Stimulated activated CD8-positive, alpha-beta memory T cell treated with anti-CD3 and anti-CD28 coated beads, Interleukin-7, amount 100 ng/mL, for 48 hours (primary cell): ENCODE measurements around the gene BAIAP2.

ENCODE experiments used
- DNase-seq, 2 donors: peaks; one replicate each; pipeline ENCODE4 v3.0.0-alpha.2; 2020; ENCODE audit warnings: low read depth in 1 of 2; ENCODE audit errors: extremely low read depth in 1 of 2

BAIAP2 gene

DNA sequence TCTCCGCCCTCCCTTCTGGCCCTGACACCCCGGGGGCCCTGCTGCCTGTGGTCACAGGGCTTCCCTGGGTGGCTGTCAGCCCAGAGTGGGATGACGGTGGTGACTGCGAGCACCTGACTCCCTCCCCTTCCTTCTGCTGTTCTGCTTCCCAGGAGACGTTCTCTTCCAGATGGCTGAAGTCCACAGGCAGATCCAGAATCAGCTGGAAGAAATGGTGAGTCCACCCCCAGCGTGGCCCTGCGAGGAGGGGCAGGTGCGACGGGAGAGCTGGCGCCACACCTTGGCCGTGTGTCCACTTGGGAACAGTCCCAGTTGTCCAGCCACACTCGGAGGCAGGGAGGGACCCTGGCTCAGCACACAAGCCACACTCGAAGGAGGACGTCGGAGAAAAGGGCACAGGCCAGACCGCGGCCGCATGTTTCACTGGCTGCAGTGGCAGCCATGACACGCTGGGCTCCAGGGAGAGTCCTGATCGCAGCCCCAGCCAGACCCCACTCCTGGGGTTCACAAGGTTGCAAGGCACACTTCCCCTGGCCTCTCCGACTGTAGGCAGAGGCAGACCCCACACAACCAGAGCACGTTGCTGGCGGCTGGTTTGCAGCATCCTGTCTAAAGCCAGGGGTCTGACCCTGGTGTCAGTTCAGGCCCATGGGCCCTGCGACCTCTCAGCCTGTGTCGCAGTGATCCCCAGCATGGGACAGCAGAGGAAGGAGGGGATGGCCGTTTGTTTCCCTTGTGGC lies 49.9 kb downstream of the BAIAP2 start:
- no peak for DNase-seq

DNA sequence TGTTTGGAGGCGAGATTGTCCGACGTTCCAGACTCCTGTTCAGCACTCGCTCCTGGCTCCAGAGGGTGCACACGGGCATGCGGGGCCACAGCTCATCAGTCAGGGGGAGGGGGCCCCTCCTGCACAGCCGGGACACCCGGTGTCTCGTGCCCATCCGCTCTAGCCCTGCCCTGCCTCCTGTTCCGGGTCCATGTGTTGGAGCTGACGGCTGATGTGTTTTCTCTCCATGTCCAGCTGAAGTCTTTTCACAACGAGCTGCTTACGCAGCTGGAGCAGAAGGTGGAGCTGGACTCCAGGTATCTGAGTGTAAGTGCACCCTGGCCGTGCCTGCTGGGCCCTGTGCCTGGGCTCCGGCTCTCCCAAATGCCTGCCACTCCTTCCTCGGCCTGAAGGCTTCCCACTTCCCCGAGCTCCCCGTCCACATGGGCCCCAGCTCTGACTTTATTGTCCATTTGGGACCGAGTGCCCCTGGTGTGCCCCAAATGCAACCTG lies 50.5 kb downstream of the BAIAP2 start:
- no peak for DNase-seq

DNA sequence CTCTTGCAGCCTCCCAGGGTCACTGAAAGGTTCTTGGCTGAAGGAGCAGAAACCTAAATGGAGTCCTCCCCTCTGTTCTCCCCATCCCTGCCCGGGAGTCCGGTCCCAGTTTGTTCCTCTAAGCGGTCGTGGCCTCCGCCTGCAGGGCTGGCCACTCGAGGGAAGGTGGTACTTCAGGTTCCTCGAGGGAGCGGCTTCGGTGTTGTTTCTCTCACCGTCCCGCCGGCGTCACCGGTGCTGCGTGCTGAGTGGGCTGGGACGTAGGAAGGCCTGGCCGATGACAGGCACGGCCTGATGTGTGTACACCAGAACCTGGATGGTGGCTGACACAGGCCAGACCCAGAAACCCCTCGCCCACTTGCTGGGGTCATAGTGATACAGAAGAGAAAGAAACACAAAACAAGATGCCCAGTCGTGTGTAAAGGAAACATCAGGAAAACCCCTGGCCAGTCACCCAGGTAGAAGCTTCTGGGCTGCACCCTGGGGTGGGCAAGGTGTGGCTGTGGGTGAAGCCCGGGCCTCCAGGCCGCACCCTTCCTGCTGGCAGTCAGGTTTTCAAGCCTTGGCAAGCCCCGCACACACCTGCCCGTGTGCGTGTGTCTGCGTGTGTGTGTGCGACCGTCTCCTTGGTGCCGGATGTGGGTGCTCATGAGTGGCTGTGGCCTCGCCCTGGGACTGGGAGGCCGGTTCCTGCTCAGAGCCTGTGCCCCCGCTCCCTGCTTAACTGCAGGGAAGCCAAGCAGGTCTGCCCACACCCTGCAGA lies 52.0 kb downstream of the BAIAP2 start:
- DNase-seq: no peak

DNA sequence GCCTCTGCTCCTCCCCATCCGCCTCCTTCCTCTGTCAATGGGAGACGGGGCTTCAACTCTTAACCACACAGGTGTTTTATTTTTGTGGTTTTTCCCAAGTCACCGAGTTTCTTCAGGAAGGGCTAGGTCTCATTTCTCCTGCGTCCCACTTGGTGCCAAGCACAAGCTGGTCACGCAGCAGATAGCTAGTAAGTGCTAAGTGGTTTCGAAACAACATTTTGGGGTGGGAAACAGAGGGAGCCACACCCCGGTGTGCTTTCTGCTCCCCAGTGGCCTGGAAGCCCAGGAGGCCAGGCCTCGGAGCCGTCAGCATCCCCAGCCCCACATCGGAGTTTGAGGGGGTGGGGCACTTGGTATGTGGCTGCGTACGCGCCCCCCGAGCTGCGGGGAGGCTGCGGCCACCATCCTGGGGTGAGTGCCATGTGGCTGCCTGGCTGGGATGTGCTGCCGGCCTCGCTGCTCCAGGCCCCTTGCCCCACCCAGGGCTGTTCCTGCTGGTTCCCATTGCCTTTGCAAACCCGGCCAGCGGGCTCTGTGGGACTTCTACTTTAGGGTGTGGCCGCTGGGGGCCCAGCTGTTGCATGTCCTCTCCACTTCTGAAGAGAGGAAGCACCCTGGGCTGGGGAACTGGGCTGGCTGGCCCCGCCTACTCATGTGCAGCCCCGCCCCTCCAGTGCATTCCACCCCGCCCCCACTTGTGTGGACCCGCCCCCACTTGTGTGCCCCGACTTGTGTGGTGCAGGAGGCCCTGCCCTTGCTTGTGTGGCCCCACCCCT lies 55.6 kb downstream of the BAIAP2 start:
- peak in 1 of 2 donors; percentile 11 for DNase-seq

DNA sequence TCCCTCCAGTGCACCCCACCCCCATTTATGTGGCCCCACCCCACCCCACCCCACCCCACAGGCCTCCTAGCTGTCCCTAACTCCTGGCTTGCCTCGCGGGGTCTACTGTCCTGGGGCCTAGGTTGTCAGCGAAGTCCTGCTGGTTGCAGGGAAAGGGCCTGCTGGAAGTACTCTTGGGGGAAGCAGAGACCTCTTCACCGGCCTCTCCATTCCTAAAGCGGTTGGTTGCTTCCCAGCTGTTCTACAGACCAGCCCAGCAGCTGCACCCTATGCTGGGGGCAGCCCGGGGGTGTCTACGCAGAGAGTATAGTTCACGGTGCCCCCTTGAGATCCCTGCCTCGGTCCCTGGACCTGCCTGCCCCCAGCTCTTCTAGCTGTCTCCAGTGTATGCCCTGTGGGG lies 56.2 kb downstream of the BAIAP2 start:
- no peak for DNase-seq

DNA sequence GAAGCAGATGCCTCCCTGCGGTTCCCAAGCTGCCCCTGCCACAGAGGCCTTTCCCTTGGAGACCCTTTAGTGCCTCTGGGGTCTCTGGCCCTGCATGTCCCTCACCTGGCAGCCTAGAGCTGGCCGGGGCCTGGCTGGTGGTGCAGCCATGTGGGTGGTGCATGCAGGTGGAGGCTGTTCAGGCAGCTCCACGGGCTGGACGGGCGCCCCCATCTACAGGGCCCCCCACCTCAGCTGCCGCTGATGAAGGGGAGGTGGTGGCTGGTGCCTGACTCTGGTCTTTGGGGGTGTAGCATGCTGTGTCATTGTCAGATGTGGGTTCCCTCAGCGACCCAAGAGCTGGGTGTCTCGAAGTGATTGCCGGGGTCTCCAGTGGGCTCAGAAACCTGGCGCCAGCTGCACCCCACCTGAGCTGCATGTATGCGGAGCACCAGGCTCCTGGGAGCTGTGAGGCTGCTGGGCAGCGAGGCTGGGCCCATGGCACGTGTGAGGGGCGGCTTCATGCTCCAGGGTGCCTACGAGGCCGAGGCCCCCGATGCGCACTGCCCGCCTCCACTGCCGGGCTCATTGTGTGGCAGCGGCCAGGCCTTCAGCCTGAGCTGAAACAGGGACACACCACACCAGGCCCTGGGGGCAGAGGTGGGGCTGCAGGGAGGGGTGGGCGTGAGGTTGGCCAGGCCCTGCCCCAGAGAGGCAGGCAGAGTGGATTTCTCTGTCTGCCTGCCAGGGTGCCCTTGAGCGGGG lies 57.0 kb downstream of the BAIAP2 start:
- DNase-seq: no peak

DNA sequence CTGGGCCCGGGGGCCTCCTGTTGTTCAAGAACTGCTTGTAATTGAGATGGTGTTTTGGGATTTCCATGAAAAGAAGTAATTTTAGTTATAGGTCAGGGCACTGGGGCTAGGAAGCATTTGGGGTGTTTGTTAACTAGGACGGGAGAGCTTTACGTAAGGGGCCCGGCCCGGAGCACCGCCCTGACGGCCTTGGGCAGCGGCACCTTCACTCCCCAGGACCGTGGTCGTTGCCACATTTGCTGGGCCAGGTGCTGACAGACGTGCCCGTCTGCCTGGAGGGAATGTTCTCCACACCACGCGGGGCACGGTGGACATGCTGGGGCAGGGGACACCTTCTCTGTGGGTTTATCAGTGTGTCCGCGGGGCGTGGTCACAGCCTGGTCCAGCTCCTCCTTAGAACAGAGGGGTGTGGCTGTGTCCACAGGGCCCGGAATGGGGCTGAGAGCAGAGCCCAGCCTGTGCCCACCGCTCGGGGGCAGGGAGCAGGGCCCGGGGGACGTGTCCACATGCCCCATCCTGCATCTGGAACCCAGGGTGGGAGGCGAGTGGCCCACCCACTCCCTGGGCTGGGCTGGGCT lies 57.7 kb downstream of the BAIAP2 start:
- DNase-seq: no peak

DNA sequence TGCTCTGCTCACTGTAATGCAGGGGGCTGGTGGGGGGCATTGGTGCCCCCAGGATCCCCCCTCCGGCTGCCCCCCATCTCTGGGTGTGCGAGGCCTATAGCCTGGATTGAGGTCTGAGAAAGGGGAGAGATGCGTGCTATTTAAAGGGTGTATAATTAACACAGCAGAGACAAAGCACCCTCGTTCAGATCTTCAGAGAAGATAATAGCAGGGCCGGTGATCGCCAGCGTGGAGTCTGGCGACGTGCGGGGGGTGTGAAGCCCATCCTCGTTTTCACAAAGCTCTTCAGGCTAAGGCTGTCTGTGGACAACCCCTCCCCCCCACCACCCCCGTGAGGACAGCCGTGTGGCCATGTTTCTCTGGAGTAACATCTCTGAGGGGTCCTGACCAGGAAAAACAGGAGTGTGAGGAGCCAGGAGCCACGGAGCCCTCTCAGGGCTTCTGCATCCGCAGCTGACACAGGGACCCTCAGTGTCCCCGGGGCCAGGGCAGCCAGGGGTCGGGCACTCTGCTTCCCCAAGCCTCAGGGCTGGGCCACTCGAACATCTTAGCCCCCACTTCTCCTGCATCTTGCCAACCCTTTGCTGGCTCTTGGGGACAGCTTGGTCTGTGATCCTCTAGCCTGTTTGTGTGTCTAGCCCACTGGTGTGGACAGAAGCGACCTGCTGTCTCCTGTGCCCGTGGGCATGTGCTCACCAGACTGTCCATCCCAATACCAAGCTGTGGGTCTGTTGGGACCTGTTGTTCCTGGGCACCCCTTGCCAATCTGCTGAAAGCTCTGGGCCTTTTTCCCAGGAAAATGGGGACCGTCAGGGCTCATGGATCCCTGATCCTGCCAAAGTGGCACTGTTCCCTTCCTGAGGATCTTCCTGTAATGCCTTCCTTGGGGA lies 58.9 kb downstream of the BAIAP2 start:
- DNase-seq: no peak

DNA sequence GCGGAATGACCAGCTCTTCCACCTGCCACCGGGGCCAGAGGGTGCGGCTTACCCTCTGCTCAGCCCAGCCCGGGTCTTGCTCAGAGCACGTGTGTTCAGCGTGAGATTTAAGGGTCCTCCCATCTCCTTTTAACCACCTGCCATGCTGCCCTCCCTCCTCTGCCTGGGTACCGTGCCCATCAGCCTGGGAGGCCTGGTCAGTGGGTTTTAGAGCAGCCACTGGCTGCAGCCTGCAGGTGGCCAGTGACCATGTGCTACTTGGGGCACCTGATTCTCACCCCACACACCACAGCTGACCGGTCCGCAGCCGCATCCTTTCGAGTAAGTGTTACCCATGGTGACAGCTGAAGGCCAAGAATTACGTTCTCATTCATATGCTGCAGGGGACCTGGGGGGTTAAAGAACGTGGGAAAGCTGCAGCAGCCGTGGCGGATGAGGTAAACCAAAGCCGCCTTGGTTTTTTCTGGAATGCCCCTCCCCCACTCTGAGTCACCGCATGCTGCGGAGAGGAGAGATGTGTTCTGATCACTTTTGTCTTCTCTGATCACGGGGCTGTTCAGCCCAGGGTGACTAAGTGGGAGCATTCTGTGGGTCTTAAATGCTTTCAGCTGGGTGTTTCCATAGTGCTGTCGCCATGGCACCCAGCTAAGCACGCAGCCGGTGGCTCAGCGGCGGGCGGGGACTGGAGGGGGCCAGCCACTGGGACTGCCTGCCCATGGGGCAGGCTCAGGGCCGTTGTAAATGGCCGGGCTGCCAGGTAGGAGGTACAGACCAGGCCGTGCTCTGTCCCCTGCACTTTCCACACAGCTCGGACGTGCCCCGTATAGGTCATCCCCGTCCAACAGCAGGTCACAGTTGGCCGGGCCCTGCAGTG lies 59.8 kb downstream of the BAIAP2 start:
- peak; percentile 85 to 90 for DNase-seq

DNA sequence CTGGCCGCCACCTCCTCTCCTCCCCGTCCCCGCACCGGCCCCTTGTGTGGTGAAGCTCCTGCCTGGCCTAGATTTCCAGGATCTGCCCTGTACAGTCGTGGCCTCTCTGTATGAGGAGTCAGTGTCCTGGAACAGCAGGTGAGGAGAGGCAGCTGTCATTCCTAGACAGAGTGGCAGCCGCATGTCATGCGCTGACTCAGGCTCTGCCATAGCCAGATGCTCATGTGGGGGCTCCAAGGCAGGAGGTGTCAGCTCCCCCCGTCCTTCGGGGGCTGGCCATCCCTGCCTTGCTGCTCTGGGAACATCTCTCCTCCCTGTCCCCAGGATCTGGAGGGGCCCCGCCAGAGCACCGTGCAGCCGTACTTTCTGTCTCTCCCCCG lies 60.4 kb downstream of the BAIAP2 start:
- peak in 1 of 2 donors; percentile 21 for DNase-seq

DNA sequence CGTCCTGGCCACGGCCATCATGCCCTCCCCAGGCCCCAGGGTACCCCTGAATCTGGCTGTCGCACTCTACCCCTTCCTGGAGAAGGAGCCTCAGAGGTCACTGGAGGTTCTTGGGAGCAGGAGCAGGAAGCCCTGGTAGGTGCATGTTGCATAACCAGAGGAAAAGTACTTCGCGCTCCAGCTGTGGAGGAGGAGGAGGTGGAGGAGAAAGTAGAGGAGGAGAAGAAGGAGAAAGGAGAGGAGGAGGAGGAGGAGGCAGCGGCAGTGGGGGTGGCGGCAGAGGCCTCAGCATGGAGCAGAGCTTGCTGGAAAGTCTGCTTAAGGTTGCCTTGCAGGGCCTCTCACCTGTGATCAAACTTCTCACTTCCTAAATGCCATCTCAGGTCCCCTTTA lies 61.8 kb downstream of the BAIAP2 start:
- DNase-seq: no peak

DNA sequence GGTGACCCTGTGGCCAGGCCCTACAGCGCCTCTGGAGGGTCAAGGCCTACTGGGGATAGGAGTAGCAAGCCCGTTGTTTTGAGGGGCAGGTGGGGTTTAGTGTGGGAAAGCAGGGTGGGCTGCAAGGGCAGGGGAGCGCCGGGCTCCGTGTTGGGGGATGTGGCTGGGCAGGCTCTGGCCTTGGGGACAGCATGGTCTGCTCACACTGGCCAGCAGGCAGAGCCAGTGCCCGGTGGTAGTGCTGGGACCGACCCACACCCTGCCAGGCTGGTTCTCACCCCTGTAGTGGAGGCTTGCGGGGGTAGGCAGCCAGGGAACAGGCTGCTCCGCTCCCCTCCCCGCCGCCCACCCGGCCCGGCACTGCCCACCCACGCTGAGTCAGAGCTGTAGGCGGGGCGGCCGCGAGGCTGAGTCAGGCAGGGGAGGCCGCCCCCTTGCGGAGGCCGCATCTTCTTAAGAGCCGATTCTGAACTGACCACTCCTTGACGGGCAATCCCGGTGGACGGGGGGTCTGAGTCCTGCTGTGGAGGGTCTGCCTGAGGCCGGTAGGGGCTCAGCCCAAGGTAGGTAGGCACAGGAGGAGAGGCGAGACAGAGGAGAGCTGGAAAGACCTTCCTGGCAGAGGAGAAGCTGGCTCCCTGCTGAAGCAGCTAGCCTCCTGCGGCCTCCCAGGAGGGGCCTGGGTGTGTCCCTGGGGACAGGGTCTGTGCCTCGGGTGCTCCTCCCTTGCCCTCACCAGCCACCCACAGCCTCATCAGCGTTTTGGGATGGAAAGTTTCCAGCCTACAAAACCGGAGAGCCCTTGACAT lies 62.4 kb downstream of the BAIAP2 start:
- DNase-seq: peak; percentile 44 to 58

DNA sequence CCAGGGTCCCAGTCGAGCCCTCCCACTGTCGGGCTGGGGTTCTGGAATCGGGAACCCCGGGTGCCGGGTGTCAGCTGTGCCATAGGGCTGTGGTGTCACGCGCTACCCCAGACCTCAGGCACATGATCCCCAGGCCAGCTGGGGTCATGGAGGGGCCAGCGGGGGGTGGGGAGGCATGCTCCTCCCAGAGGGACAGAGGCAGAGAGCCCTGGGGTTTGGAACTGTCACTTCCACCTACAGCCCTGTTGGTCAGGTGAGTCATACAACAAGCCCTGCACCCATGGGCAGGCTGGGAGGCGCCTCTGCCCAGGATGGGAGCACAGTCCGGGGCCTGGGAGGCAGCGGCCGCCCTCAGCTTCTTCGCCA lies 63.0 kb downstream of the BAIAP2 start:
- DNase-seq: peak in 1 of 2 donors; percentile 16

DNA sequence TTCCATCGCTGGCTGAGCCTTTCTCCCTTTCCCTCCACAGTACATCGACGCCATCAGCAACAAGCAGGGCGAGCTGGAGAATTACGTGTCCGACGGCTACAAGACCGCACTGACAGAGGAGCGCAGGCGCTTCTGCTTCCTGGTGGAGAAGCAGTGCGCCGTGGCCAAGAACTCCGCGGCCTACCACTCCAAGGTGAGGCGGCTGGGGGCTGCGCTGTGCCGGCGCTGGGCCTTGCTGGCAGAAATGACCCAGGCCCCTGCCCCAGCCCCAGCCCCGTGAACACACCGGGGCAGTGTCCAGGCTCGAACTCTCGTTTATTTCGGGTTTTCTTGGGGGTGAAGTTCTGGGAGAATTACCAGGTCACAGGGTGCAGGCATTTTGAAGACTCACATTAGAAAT lies 64.9 kb downstream of the BAIAP2 start:
- DNase-seq: no peak

DNA sequence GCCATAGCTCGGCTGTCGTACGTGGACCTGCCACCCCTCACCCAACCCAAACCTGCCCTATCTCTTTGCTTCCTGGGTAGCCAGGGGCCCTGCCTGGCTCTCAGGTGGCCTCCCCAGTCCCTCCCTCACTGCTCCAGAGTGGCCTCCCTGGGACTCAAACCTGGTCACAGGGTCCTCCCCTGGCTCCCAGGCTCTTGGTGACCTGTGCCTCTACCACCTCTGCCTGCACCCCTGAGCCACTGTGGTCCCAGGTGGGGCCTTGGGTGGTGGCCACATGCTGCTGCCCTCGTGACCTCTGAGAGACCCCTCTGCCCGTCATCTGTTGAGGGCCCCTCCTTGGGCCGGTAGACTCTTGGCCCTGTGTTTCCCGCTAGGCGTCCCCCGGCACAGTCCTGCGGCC lies 65.7 kb downstream of the BAIAP2 start:
- DNase-seq: no peak

DNA sequence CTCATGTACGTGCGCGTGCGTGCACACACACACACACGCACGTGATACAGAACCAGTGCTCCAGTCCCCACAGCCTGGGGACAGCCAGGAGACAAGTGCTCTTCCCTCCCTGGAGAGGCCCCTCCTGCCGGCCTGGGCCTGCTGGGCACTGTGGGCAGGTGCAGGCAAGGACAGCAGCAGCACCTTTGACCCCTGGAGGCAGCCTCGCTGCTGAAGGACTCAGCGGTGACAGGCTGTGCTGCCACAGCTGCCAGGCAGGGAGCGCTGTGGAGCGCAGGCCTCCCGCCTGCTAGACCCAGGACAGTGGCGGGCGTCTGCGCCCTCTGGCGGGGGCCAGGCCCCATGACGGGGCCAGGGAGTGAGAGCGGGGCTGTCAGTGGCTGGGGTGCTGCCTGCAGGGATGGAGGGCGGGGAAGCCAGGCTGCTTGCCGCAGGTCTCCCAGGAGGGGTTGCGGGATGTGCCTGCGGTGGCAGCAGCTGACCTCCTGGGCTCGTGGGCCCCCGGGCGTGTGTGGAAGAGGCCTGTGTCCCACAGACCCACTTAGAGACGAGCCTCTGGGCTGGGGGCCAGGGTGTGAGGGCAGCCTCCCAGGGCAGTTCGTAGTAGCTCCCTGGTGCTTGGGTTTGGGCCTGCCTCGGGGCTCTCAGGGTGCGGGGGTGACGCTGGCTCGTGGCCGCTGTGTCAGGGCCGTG lies 66.8 kb downstream of the BAIAP2 start:
- DNase-seq: peak; percentile 76

DNA sequence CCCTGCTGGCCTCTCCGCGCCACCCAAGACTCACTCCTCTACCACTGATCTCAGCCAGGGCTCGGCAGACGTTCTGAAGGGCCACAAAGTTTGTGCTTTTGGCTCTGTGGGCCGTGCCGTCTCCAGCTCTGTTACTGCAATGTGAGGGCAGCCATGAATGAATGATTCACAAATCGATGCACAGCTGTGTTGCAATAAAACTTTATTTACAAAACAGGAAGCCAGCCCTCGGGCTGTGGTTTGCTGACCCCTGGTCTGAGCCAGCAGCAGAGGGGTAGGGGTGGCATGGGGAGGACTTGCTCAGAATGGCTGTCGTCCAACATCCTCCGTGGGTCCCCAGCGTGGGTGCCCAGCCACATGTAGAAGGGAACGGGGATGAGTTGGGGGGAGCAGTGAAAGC lies 67.4 kb downstream of the BAIAP2 start:
- no peak for DNase-seq
